NCI-H2196 treated with DMSO at 0.1 percent for 48 hours (cell line): ENCODE data around the gene OS9.
A peak's percentile ranks its signal among the peaks of the same experiment; 100 is the strongest.
"Not testable (repeated sequence)": the region's sequence is repeated elsewhere in the genome, so short reads cannot be mapped to it uniquely, and the experiment has no call there.

ENCODE experiments used
- DNase-seq: peaks from one replicate; lab custom pipeline; 2025; ENCODE audit not compliant: unreplicated experiment; lab: John Stamatoyannopoulos, UW

OS9 gene

GRCh38 chr12:57721846-57722608 lies 28.1 kb downstream of the OS9 start:
- not testable (repeated sequence) for DNase-seq

GRCh38 chr12:57722716-57723629 lies 29.0 kb downstream of the OS9 start:
- no peak for DNase-seq

DNA sequence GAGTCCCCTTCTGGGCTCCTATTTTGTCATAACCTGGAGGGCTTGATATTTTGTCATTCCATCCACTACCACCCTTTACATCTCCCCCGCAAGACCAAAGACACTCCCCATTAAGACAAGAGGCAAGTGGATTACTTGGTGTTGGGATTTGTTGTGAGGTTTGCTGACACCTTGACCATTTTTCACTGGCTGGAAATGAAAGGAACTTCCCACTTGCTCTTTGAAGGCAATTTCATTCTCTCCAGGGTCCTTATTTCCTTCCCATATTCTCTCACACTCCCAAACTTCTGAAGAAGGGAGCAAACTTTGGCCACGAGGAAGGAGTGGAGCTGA lies 29.7 kb downstream of the OS9 start:
- DNase-seq, result no peak

- DNase-seq, result no peak
These were observed 30.3 kb downstream of the OS9 start for GRCh38 chr12:57724003-57724935.

DNA sequence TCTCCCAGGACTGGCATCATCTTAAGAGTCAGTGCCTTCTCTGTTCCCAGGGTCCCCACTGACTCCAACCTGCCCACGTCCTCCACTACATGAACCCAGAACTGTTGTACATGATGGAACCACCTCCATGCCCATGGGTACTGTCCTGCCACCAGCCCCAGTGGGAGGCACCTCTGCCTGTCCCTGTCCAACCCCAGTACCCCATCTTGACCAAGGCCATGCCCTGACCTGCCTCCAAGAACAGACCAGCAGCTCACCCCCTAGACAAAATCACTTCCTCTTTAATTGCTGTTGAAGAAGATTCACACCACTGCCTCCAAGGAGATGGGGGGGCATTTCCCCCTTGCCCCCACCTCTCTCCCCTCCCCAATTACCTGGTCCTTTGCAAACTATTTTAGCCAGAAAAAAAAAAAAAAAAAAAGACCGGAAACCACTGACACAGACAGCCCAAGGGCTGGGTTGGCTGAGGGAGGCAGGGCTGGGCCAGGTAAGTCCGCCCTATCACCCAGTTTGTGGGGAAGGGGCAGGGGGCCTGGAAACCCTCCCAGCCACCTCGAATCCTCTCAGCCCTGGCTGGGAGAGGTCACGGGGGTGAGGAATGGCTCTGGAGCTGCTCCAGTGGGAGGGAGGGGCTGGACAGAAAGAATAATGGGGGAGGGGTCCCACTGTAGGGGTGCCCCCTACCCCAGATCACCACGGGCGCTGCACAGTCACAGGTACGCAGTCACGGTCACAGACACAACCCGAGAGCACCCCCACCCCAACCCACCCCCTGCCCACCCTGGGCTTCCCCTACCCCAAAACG lies 31.2 kb downstream of the OS9 start:
- DNase-seq, result no peak

- DNase-seq, result no peak
These were observed 31.9 kb downstream of the OS9 start for GRCh38 chr12:57725851-57726150.

GRCh38 chr12:57726151-57726883 lies 32.4 kb downstream of the OS9 start:
- DNase-seq, result peak; percentile 82

GRCh38 chr12:57726884-57727757 lies 33.2 kb downstream of the OS9 start:
- no peak for DNase-seq

DNA sequence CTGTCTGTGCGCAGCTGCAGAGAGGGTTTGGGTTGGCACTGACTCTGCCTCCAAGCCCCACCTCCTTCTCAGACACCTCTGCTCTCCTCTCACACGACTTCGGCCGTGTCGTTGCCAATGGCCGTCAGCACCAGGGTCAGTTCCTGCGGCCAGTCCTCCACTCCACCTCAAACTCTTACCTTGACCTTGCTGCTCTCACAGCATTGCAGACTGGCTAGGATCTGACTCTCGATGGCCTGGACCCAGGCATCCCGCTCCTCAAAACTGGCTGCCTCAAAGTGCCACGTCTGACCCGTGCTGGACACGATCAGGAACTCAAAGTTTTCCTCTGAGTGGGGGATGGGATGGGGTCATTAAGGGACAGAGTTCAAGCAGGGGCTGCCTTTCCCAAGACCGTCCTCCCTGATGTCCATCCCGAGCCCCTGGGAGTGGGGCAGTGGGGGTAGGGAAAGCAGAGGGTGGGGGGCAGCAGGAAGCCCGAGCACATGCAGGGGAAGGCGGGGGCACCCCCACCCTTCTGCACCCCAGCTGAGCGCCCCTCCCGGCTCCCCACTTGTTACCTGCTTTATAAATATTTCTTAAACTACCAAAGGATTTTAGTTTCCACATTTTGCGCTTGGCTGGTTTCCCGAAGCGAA lies 33.9 kb downstream of the OS9 start:
- DNase-seq, result no peak

- DNase-seq, result no peak
These were observed 35.5 kb downstream of the OS9 start for GRCh38 chr12:57729321-57729844.

DNA sequence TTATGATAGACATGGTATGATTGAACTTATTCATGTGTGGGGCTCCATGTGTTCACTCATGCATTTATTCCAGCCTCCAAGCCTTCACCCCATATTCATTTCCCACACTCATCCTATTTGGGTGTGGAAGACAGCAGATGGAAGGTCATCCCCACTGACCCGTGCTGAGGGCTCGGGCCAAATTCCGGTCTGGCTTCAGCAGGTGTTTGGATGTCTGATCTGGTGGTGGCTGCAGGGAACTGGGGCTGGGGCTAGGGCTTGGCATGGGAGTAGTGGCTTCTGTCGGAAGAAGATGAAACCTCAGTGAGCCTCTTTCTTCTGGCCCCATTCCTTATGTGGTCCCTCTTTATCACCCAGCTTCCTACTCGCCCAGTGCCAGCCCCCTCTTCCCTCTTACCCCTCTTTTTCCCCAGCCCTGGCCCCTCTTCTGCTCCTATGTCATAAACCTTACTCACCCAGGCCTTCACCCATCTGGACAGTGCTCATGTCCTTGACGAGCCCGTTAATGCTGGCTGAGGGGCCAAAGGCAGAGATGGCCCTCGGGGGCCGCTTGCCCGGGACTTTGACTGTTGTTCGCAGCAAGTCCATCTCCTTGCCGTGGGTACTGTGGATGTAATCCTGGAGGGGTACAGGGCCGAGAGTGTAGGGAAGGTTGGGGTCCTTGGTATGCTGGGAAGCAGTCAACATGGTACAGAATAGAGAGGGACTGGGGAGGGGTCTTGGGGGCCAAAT lies 36.6 kb downstream of the OS9 start:
- DNase-seq, result no peak

GRCh38 chr12:57731411-57732080 lies 37.6 kb downstream of the OS9 start:
- no peak for DNase-seq

DNA sequence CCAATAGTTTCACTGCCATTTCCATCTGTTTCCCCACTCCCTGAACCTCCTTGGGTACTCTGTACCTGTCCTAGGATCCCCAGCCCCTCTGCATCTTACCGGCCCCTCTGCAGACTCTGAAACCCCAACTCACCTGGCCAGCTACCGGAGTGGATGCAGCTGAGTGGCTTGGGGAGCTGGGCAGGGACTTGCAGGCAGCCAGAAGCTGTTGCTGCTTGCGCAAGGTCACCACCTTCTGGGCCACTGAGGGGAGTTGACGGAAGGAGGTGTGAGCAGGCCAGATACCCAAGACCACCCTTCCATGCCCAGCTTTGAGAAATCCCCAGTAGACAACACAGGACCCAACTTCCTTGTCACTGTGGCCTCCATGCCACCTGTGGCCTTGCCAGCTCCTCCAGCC lies 38.3 kb downstream of the OS9 start:
- DNase-seq, result no peak

DNA sequence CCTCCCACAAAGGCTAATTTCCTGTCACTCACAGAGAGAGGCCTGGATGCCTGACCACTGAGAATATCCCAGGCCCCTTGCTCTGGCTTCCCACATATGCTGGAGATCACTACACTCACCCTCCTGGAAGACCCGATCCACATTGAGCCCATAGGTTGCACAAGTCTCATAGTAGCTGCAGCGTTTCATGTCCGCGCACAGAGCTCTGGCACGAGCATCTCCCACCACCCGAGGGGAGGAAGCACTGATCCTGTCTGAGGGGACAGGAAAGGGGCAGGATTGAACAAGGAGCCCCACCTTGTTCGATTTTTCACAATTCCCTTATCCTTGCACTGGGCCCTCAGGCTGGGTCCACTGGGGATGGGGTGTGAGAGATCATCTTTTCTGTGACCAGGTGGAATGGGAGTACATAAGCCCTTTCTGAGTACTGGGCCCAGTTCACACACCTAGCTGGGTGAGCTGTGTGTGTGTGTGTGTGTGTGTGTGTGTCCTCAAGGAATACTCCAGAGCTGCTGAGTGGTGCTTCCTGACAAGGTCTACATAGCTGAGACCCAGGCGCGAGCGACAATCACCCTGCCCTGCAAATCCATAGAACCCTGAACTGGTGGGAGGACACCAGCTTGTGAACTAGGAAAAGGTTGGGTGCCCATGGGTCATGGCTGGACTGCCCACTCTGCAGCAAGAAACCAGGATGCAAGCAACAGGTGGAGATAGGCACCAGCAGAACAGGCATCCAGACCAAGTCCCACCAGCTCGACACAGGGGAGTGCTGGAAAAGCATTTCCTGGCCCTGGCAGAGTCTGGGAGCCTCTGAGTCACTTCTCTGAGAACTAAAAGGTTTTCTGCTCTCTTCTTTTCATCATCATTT lies 39.0 kb downstream of the OS9 start:
- DNase-seq, result no peak

DNA sequence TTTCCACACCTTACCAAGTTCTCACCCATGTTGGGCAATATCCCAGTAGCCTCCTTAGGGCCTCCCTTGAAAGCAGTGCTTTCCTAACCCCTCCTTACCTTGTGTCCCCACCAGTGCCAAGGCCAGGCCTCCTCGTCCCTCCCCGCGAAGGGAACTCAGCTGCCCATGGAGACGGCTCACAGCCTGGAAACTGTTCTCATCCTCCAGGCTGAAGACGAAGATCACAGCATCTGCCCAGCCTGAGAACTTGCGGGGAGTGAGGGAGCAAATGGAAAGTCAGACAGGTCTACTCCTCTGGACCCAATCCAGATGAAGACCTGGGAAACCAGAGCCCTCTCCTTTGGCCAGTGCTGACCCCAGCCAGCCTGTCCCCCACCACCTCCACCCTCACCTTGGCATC lies 40.0 kb downstream of the OS9 start:
- DNase-seq, result no peak

GRCh38 chr12:57734591-57734990 lies 40.7 kb downstream of the OS9 start:
- no peak for DNase-seq
